NCI-H2196 (cell line): ENCODE measurements around the gene GARRE1.
"Not testable (repeated sequence)": the region's sequence is repeated elsewhere in the genome, so short reads cannot be mapped to it uniquely, and the experiment has no call there.

Source experiments
- DNase-seq: peaks from one replicate; lab custom pipeline; 2025; ENCODE audit not compliant: unreplicated experiment; lab: John Stamatoyannopoulos, UW

GARRE1 gene, protein sequence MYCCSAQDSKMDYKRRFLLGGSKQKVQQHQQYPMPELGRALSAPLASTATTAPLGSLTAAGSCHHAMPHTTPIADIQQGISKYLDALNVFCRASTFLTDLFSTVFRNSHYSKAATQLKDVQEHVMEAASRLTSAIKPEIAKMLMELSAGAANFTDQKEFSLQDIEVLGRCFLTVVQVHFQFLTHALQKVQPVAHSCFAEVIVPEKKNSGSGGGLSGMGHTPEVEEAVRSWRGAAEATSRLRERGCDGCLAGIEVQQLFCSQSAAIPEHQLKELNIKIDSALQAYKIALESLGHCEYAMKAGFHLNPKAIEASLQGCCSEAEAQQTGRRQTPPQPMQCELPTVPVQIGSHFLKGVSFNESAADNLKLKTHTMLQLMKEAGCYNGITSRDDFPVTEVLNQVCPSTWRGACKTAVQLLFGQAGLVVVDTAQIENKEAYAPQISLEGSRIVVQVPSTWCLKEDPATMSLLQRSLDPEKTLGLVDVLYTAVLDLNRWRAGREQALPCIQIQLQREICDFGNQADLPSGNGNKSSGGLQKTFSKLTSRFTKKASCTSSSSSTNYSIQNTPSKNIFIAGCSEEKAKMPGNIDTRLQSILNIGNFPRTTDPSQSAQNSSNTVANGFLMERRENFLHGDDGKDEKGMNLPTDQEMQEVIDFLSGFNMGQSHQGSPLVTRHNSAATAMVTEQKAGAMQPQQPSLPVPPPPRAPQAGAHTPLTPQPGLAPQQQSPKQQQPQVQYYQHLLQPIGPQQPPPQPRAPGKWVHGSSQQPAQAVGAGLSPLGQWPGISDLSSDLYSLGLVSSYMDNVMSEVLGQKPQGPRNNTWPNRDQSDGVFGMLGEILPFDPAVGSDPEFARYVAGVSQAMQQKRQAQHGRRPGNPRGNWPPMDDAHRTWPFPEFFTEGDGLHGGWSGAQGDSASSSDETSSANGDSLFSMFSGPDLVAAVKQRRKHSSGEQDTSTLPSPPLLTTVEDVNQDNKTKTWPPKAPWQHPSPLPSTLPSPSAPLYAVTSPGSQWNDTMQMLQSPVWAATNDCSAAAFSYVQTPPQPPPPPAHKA (N-terminal part only)

DNA sequence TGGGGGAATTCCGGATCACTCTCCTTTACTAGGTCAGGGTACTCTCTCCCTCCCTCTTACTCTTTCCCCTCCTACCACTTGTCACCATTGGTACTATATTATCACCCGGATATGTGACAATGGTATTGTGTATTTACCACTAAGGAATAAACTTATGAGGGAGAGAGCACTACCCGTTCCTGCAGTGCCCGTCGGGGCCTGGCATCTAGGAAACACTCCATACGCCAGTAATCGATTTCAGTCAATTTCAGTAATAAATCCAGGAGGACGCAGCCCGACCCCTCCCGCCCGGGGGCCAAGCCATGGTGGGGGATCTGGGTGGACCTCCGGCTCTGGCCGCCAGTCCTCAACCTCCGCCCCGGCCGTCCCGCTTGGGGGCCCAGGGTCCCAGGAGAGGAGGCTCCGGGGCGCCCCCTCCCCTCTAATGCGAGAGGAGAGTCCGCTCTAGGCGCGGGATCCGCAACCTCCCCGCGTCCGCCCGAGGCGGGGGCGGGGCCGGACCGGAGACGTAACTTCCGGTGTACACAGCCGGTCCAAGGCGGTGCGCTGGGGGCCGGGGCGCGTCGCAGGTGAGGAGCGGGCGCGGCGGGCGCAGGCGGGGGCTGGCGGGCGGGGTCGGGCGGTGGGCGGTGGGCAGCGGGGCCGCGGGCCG is at the start of gene GARRE1:
TSS of gene GARRE1 (plus strand) at position 509 of the 652 bp plus-strand sequence. CDS start 45,920 bp downstream, outside the sequence.
- peak; percentile 88 for DNase-seq

DNA sequence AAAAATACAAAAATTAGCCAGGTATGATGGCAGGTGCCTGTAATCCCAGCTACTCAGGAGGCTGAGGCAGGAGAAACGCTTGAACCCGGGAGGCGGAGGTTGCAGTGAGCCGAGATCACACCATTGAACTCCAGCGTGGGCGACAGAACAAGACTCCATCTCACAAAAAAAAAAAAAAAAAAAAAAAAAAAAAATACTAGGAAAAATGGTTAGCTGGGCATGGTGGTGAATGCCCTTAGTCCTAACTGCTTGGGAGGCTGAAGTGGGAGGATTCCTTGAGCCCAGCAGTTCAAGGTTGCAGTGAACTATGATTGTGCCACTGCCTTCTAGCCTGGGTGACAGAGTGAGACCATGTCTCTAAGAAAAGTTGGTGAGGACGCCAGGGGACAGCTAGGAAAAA is 49.0 kb upstream of the GARRE1 start:
- not testable (repeated sequence) for DNase-seq

DNA sequence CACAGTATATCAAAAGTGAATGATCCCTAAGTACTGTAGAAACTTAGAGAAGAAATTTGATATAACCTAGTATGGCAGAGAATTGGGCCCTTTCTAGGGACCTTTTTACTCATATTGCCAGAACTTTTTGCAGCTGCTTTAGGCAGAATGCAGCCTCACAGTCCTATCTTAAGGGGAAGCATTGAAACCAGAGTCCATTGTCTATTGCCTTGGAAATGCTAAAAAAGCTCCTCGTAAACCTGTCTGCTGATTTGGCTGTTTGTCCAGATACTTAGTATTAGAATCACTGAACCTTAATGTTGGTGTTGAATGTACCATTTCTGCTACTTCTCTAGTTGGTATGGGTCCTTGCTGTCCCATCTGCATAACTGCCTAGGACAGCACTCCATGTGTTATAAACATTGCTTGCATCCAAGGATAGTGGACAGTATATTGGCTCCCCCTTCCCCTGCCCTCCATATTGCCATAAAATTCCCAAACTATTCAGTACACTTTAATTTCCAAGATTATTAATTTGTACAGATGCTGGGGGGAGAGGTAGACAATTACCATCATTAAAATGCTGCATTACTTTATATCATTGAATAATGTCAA is 46.0 kb upstream of the GARRE1 start:
- DNase-seq: no peak

DNA sequence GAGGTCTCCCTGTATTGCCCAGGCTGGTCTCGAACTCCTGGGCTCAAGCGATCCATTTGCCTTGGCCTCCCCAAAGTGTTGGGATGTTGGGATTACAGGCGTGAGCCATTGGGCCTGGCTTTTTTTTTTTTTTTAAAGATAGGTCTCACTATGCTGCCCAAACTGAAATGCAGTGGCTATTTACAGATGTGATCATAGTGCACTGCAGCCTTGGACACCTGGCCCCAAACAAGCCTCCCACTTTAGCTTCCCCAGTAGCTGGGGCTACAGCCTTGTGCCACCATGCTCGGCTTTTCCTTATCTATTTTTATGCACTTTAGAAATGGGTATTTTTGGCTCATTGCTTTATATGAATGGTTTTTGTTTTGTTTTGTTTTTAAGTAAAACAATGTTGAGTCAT is 44.6 kb upstream of the GARRE1 start:
- no peak for DNase-seq

DNA sequence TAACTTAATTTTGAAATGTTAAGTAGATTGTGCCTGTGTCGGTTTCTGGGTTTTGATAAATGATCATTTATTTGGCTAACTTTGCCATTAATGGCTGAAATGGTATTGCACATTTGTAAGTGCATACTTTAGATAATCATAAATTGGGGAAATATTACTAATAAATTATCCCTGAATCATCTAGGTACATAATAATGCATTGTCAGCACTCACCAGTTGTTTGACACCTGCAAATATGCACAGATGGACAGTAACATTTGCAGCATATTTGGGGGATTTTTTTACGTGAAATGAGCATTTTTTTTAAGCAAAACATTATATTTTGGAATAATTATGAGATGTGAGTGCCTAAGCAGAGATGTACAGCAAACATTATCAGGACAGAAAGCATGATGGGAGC is 41.1 kb upstream of the GARRE1 start:
- DNase-seq: no peak

DNA sequence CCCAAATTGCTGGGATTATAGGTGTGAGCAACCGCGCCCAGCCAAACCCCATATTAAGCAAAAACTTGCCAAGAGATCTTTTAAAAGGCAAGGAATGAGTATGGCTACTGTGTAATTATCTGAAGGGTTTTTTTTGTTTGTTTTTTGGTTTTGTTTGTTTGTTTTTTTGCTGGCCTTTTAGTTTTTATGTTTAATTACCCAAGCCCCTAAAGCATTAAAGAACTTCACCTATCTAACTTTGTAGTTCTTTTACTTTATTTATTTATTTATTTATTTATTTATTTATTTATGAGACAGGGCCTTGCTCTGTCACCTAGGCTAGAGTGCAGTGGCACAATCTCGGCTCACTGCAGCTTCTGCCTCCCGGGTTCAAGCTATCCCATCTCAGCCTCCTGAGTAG is 40.3 kb upstream of the GARRE1 start:
- DNase-seq: no peak

DNA sequence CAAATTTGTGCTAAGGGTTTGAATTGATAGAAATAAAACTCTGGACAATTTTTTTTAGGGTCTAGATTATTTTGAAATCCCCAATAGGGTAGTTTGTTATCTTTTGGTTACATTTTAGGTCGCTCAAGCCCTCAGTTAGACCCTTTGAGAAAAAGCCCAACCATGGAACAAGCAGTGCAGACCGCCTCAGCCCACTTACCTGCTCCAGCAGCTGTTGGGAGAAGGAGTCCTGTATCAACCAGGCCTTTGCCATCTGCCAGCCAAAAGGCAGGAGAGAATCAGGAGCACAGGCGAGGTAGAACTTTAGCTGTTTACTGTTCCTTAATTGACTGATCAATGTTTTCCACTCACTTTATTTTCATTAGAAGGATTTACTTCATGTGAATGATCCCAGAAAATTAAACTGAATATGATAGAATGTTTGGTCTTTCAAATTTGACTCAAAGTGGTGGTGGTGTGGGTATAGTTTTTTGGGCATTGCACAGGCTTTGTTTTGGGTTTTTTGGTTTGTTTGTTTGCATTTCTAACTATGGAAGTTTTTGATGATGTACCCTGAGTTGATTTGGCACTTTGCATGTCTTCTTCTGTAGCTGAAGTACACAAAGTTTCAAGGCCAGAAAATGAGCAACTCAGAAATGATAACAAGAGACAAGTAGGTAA is 39.2 kb upstream of the GARRE1 start:
- DNase-seq: no peak

DNA sequence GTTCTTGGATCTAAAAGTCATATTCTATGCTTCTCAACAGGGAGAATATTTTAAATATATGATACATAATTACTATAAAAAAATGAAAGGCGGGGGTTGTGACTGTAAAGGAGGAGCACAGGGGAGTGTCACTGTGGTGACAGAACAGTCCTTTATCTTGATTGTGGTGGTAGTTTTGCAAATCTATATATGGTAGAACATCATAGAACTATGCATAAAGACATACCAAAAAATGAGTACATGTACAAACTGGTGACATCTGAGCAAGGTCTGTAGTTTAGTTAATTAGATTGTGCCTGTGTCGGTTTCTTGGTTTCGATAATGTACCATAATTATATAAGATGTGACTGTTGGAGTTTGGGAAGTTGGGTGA is 38.7 kb upstream of the GARRE1 start:
- DNase-seq: no peak

DNA sequence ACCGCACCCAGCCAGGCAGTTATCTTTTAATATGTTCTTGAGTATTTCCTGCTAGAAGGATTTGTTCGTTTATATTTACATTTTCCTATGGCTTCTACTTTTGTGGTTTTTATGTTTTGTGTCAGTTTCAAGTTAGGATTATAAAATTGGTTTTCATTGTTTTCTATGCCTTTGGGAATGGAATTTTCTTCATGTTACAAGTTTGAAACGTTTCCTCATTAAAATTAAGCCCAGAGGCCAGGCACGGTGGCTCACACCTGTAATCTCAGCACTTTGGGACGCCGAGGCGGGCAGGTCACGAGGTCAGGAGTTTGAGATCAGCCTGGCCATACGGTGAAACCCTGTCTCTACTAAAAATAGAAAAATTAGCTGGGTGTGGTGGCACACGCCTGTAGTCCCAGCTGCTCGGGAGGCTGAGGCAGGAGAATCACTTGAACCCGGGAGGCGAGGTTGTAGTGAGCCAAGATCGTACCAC is 37.6 kb upstream of the GARRE1 start:
- DNase-seq: not testable (repeated sequence)

DNA sequence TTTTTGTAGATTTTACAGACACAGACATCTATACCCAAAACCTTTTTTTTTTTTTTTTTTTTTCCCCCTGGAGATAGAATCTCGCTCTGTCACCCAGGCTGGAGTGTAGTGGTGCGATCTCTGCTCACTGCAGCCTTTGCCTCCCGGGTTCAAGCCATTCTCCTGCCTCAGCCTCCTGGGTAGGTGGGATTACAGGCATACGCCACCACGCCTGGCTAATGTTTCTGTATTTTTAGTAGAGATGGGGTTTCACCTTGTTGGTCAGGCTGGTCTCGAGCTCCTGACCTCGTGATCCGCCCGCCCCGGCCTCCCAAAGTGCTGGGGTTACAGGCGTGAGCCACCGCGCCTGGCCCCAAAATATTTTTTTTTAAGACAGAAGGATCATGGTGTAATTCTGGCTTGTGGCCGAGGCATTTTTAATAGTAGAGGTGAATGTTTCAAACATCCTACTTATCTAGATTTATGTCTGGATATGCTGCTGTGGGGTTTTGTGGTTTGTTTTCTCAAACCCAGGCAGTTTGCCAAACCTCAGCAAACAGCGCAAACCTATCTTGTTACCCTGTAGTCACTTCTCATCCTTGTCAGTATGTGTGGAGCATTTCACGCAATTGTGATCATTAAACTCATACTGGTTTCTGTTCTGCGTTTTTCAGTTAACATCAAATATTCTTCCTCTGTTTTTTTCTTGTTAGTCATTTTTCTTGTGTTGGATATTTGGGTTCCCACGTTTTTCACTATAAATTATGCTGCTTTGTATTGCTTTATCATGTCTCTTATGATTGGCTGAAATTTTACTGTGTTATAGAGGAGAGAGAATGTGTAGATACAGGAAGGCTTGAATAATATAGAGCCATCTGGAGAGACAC is 36.2 kb upstream of the GARRE1 start:
- peak; percentile 92 for DNase-seq

DNA sequence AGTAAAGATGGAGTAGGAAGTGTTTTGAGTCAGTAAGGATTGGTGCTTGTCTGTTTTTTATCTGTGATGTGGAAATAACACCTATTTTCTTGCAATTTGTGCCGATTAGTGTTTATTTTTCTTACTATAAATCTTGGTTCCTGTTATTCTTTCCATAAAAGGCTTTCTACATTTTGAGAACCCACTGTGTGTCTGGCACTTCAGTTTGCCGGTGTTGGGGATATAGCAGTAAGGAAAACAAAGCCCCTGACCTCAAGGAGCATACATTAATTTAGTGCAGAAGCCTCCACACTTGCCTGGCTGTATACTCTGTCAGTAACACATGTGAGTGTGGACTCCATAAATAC is 35.6 kb upstream of the GARRE1 start:
- DNase-seq: no peak

DNA sequence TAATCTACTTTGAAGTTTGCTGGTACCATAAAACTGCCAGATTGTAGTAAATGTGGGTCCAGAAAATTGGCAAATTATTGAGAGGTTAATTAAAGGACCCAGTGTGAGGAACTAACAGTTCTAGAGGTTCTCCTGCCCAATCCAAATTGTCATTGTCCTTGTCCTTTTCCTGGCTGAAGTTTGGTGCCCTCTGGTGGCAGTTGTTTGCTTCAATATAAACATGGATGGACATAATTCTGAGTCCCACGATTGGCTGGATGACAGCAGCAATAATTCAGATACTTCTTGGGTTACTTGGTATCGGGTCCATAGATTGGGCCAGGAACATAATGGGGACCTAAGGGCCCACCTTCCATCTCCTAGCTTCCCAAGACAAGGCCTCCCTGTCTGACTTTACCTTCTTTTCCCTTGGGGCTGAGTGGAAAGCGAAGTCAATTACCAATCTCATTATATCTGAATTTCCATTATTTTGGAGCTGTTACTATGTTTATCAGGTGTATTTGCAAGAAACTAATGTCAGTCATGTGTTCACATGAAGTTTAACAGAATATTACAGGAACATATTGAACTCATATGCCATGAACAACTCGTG is 33.8 kb upstream of the GARRE1 start:
- DNase-seq: peak; percentile 75

DNA sequence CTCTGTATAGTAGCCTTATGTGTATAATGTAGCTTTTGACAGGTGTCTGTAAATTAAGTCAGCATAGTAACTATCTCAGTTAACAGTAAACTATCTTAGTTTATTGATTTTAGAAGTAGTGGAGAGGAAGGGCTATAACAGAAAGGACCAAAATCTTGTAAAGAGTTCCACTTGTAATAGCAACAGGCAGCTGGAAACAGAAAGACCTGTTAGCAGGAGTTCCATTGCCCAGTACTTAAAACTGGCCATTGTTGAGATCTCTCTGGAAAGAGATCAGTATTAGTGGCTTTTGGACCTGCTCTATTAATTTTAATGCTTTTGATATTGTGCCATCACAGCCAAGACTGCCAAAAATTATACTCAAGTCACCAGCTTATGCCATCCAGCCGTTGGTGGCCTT is 32.0 kb upstream of the GARRE1 start:
- no peak for DNase-seq

DNA sequence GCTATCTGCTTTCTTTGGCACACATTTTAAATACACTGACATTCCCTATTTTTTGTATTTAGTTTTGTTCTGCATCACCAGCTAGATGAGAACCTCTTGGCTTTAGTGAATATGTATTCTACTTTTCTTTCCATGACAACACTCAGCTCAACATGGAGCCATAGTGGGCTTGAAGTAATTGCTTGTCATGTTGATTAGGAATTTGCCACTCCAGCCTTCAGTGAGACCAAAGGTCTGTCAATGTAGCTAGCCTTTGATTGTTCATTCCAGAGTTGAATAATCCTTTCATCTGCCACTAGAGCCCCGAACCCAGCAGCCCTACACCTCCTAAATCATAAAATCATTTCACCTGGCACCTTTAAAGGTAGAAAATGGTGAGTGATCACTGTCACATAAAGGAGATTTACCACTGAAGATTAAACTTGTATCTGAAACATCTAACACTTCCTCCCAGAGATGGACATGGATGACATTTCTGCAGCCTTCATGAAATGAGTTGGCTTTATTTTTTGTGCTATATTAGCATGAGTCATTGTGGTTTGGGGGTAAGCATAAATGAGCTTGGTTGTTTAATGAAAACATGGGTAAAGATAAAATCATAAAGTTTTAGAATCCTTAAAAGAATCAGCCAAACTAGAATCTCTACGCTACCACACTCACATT is 29.2 kb upstream of the GARRE1 start:
- no peak for DNase-seq

DNA sequence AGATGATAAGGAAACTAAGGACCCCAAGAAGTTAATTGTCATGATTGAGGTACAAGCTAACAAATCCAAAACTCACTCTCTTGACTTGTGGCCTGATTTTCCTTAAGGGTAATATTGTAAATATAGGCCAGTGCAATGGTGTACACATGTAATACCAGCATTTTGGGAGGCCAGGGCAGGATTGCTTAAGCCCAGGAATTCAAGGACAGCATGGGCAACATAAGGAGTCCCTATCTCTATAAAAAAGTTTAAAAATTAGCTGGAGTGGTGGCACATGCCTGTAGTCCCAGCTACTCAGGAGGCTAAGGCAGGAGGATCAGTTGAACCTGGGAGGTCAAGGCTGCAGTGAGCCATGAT is 28.7 kb upstream of the GARRE1 start:
- no peak for DNase-seq

DNA sequence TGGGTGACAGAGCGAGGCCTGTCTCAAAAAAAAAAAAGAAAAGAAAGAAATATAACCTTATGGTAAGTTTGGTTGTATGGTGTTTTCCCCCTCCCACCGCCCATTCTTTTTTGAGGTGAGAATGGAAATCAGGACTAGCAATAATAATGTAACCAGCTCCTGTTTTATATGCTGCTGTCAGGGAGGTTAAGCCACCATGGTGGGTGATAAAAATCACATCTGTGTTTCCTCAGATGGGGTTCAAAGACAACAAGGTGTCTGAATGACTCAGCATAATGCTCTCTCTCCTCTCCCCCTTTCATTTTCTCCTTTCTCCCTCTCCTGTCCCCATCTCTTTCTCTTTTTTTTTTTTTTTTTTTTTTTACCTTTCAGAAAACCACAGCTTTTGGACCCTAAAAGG is 28.3 kb upstream of the GARRE1 start:
- DNase-seq: no peak

DNA sequence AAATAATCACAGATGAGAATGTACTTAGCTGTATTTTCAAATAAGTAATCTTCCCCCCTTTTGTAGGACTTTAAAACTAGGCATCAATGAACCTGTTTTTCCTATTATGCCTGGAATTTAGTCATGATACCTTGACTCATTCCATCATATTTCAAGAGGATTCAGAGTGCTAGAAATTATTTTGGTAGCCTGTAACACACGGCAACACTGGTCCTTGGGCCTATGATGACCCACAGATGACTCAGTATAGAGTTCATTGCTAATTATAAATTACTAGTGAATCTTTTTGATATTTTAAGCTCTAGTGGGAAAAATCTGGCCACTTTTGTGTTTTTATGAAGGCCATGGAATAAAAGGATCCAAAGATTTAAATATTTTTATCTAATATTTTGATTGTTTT is 26.0 kb upstream of the GARRE1 start:
- DNase-seq: no peak

DNA sequence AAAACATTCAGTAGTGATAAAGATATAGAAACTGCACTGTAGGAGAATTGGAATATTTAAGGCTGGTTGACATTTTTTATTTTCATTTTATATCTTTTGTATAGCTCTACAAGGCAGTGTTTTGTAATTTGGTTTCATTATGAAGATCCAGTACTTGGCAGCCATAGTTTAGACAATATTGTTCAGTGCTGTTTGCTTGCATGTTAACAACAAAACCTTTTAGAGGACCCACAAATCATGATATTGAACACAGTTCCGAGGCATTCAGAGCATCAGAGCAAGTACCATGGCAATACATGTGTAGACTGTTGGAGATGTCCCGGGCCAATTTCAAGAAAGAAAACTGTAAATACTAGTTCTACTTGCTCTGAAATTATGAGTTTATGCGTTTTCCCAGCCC is 25.6 kb upstream of the GARRE1 start:
- DNase-seq: no peak

DNA sequence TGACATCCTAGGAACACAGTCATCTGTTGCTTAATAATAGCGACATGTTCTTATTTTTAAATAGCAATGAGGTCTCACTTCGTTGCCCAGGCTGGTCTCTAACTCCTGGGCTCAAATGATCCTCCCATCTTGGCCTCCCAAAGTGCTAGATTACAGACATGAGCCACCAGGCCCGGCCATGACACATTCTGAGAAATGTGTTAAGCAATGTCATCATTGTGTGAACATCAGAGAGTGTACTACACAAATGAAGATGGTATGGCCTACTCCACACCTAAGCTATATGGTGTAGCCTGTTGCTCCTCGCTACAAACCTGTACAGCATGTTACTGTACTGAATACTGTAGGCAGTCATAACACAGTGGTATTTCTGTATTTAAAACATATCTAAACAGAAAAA is 24.6 kb upstream of the GARRE1 start:
- no peak for DNase-seq
